ENCODE measurements around the gene FFAR3.

DNA sequence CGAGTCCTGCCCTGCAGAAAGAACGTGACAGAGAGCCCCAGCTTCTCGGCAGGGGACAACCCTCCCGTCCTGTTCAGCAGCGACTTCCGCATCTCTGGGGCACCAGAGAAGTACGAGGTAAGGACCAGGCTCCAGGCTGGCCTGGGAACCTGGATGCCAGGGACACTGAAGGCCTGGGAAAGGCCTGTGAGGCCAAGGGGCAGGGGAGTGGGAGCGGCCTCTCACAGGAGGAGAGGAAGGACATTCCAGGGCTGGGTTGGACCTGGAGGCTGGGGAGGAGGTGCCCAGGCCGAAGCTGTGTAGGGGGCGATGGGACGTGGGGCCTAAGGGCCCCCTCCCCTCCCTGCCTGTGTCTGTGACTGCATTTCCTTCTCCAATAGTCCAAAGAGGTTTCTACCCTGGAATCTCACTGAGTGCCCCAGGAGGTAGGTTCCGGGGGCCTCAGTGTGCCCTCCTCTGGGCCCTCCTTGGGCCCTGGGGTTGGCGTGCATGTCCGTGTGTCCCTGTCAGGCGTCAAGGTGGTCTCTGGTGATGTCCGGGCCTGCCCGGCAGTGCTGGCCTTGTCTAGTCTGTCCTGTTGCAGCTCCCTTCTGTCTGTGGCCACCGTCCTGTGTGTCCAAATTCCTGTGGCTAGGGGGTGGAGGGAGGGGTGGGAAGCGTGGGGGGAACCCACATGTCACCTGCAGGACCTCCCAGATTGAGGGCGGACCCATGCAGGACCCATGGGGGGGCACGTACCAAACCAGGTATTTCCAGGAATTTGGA lies 46.2 kb upstream of the FFAR3 start:
- TF ChIP-seq SIN3A (conservative IDR thresholded peaks at IDR 0.05 in 1 of 2, IDR thresholded peaks at IDR 0.05 in 1 of 2; ENCODE audit: low read depth in 1 of 2, low read length in 2 of 2) (no peak), CREB1 (IDR thresholded peaks at IDR 0.05) (no peak), POLR2A (IDR thresholded peaks at IDR 0.05; ENCODE audit: control extremely low read depth in 1 of 2, low read depth in 2 of 2, low read length in 2 of 2) (no peak), JUND (IDR thresholded peaks at IDR 0.05; ENCODE audit: low read length) (no peak), POLR2AphosphoS5 (IDR thresholded peaks at IDR 0.05; ENCODE audit: low read depth, low read length) (no peak), POU5F1 (IDR thresholded peaks at IDR 0.05; ENCODE audit: low read depth, low read length) (no peak), SAP30 (IDR thresholded peaks at IDR 0.05; ENCODE audit: insufficient read depth, insufficient replicate concordance, low read length) (no peak), YY1 (IDR thresholded peaks at IDR 0.05; ENCODE audit: low read depth, low read length) (no peak), JUN (IDR thresholded peaks at IDR 0.05; ENCODE audit: low read depth, low read length) (no peak), RBBP5 (IDR thresholded peaks at IDR 0.05; ENCODE audit: borderline replicate concordance, low read depth, low read length) (no peak), TBP (IDR thresholded peaks at IDR 0.05; ENCODE audit: low read depth, low read length) (no peak)
- TF ChIP-seq, protein P1, sequence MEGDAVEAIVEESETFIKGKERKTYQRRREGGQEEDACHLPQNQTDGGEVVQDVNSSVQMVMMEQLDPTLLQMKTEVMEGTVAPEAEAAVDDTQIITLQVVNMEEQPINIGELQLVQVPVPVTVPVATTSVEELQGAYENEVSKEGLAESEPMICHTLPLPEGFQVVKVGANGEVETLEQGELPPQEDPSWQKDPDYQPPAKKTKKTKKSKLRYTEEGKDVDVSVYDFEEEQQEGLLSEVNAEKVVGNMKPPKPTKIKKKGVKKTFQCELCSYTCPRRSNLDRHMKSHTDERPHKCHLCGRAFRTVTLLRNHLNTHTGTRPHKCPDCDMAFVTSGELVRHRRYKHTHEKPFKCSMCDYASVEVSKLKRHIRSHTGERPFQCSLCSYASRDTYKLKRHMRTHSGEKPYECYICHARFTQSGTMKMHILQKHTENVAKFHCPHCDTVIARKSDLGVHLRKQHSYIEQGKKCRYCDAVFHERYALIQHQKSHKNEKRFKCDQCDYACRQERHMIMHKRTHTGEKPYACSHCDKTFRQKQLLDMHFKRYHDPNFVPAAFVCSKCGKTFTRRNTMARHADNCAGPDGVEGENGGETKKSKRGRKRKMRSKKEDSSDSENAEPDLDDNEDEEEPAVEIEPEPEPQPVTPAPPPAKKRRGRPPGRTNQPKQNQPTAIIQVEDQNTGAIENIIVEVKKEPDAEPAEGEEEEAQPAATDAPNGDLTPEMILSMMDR (IDR thresholded peaks at IDR 0.05; ENCODE audit: control extremely low read depth in 1 of 3, insufficient read depth in 1 of 3, low read depth in 1 of 3, low read length in 3 of 3): no peak
- TF ChIP-seq, protein P2, sequence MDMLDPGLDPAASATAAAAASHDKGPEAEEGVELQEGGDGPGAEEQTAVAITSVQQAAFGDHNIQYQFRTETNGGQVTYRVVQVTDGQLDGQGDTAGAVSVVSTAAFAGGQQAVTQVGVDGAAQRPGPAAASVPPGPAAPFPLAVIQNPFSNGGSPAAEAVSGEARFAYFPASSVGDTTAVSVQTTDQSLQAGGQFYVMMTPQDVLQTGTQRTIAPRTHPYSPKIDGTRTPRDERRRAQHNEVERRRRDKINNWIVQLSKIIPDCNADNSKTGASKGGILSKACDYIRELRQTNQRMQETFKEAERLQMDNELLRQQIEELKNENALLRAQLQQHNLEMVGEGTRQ (IDR thresholded peaks at IDR 0.05; ENCODE audit: low read length): no peak

All from H1 (cell line).